HepG2 (cell line): Measurements from ENCODE around the gene QRSL1. TPM values are rescaled to one million over a fixed set of nuclear protein-coding genes. Genes with fewer than 3 reads are reported as not detected.

Experiments
- BCLAF1 ChIP-seq: fragments of 450-650 bp; IDR thresholded peaks from 2 replicates; pipeline ENCODE4 v1.6.1; 2017; ENCODE audit warnings: mild to moderate bottlenecking
- FOXA1 ChIP-seq, 2 experiments: fragments of 450-650 bp in 1 of 2; sonication (generic) in 1 of 2; formaldehyde crosslinking in 1 of 2; IDR thresholded peaks; 2 replicates each; pipeline versions ENCODE4 v1.4.0 to v1.6.1; 2016 to 2020; ENCODE audit warnings: missing genetic modification reagents in 1 of 2
- HOMEZ ChIP-seq: IDR thresholded peaks from 2 replicates; pipeline ENCODE4 v1.6.1; 2016; ENCODE audit warnings: low read depth
- MIXL1 ChIP-seq: IDR thresholded peaks from 2 replicates; pipeline ENCODE4 v1.6.1; 2016
- MTF1 ChIP-seq: sonication (generic); formaldehyde crosslinking; IDR thresholded peaks from 2 replicates; pipeline ENCODE4 v1.5.0; 2020; ENCODE audit warnings: missing genetic modification reagents
- SMARCC2 ChIP-seq: fragments of 450-650 bp; IDR thresholded peaks from 2 replicates; pipeline ENCODE4 v1.6.1; 2017; ENCODE audit warnings: antibody characterized with exemption, mild to moderate bottlenecking
- TBX2 ChIP-seq: sonication (generic); formaldehyde crosslinking; IDR thresholded peaks from 2 replicates; pipeline ENCODE4 v1.5.0; 2020; ENCODE audit warnings: missing genetic modification reagents, mild to moderate bottlenecking, borderline replicate concordance
- TFE3 ChIP-seq: IDR thresholded peaks from 2 replicates; pipeline ENCODE4 v1.6.1; 2016
- ZBTB38 ChIP-seq: sonication (generic); formaldehyde crosslinking; IDR thresholded peaks from 2 replicates; pipeline ENCODE4 v1.5.1; 2020; ENCODE audit warnings: mild to moderate bottlenecking, missing genetic modification reagents
- ZNF503 ChIP-seq: sonication (generic); formaldehyde crosslinking; IDR thresholded peaks from 2 replicates; pipeline ENCODE4 v1.4.0; 2020; ENCODE audit warnings: missing genetic modification reagents
- ZNF646 ChIP-seq: sonication (generic); formaldehyde crosslinking; IDR thresholded peaks from 2 replicates; pipeline ENCODE4 v1.9.0; 2021; ENCODE audit warnings: mild to moderate bottlenecking, missing genetic modification reagents
- ZNF672 ChIP-seq: sonication (generic); formaldehyde crosslinking; IDR thresholded peaks from 2 replicates; pipeline ENCODE4 v1.8.1; 2022; ENCODE audit warnings: missing genetic modification reagents
- ZNF766 ChIP-seq: sonication (generic); formaldehyde crosslinking; IDR thresholded peaks from 2 replicates; pipeline ENCODE4 v1.5.0; 2020; ENCODE audit warnings: missing genetic modification reagents, borderline replicate concordance
- polyA plus RNA-seq, 8 experiments: library from polyadenylated mRNA; depleted of rRNA in 3 of 8; stranded (reverse) in 7 of 8; unstranded in 1 of 8; fragments of >200 nt; fragmentation: Illumina TruSeq in 4 of 8; extraction: Trizol in 4 of 8; gene quantifications; 2 replicates each; pipeline versions ENCODE4 v1.2.1 to v1.2.3, GENCODE V29; 2011 to 2016; ENCODE audit warnings: low read depth in 4 of 8, missing spikeins in 1 of 8, mixed read lengths in 1 of 8; ENCODE audit not compliant: insufficient read depth in 1 of 8
- total RNA-seq, 5 experiments: library from RNA; depleted of rRNA; stranded (reverse); fragments of >200 nt; fragmentation: Illumina TruSeq; extraction: Trizol; gene quantifications; 2 replicates each; pipeline ENCODE4 v1.2.3, GENCODE V29; 2016; ENCODE audit warnings: low read depth in 1 of 5

QRSL1 gene
- total and polyA plus RNA-seq, 2 of the 13 experiments (the other 11 are each of a cell fraction or from before 2014, with no cell fraction given) = 8.2 to 22.3 TPM

- TF ChIP-seq TFE3 = 0 out of 2 replicates have a peak, but pooled peaks have one; percentile 34
- peak; percentile 93 for TF ChIP-seq MIXL1 (CRISPR knock-in tag)
- peak; percentile 35; the same call in 1 of the 2 replicates for TF ChIP-seq TBX2 (CRISPR knock-in tag)
- no peak for TF ChIP-seq ZBTB38 (CRISPR knock-in tag)
- TF ChIP-seq BCLAF1 = no peak
- TF ChIP-seq SMARCC2 = no peak
- no peak for TF ChIP-seq ZNF672 (CRISPR knock-in tag)
- TF ChIP-seq MTF1 (CRISPR knock-in tag) = no peak
- peak; percentile 92; the same call in 1 of the 2 replicates for TF ChIP-seq HOMEZ (CRISPR knock-in tag)
- TF ChIP-seq ZNF646 (CRISPR knock-in tag) = no peak
- peak; percentile 50; the same call in 1 of the 2 replicates for TF ChIP-seq ZNF503 (CRISPR knock-in tag)
- 0 out of 2 replicates have a peak, but pooled peaks have one; percentile 25 for TF ChIP-seq FOXA1 (IDR thresholded peaks at IDR 0.05)
- peak; percentile 87 for TF ChIP-seq FOXA1 (CRISPR knock-in tag; IDR thresholded peaks at IDR 0.05)
- TF ChIP-seq ZNF766 (CRISPR knock-in tag) = no peak
Measured at GRCh38 chr6:106622412-106622811, 7.0 kb upstream of the QRSL1 start (continued).
